H1 (cell line): Measurements from ENCODE around the gene REG1B. TPM values are rescaled to one million over a fixed set of nuclear protein-coding genes. Genes with fewer than 3 reads are reported as not detected.

ENCODE experiments used
- CTCF ChIA-PET: fragments of 300-600 bp; sonication (Branson Sonifier 250); formaldehyde crosslinking; loops from one replicate; lab custom pipeline; 2021; ENCODE audit not compliant: partially characterized antibody; lab: Charles Lee
- POLR2A ChIA-PET: fragments of 300-600 bp; sonication (Branson Sonifier 250); formaldehyde crosslinking; loops from one replicate; lab custom pipeline; 2021; ENCODE audit warnings: inconsistent platforms; ENCODE audit not compliant: partially characterized antibody; lab: Charles Lee
- DNase-seq, 2 experiments: peaks; one replicate each; pipeline versions ENCODE4 v3.0.0 to v3.0.0-alpha.2; 2010 to 2022; ENCODE audit warnings: low spot score in 2 of 2, low read depth in 1 of 2, mixed read lengths in 1 of 2
- FAIRE-seq: peaks from 2 replicates; lab custom pipeline; 2011; peaks lifted over from hg19 to GRCh38; lab: Jason Lieb, UNC
- H2AFZ ChIP-seq: 2 replicates; pipeline ENCODE4 v1.8.1; 2012; ENCODE audit warnings: low read length, inconsistent platforms
- H2AK5ac ChIP-seq: 2 replicates; pipeline ENCODE4 v1.6.1; 2013; ENCODE audit warnings: low read depth, low read length
- H2BK120ac ChIP-seq: replicated peaks from 2 replicates; pipeline ENCODE3; 2013; ENCODE audit warnings: low read depth, low read length, inconsistent platforms
- H2BK12ac ChIP-seq: 2 replicates; pipeline ENCODE4 v1.6.1; 2013; ENCODE audit warnings: low read depth, low read length
- H2BK15ac ChIP-seq: 2 replicates; pipeline ENCODE4 v1.6.1; 2013; ENCODE audit warnings: low read length
- H2BK20ac ChIP-seq: 2 replicates; pipeline ENCODE4 v1.6.1; 2013; ENCODE audit warnings: low read length
- H2BK5ac ChIP-seq: 2 replicates; pipeline ENCODE4 v1.6.1; 2013; ENCODE audit warnings: low read depth, low read length
- H3K14ac ChIP-seq: 2 replicates; pipeline ENCODE4 v1.6.1; 2013; ENCODE audit warnings: inconsistent platforms; ENCODE audit not compliant: insufficient read length
- H3K18ac ChIP-seq: 2 replicates; pipeline ENCODE4 v1.6.1; 2013; ENCODE audit warnings: low read length; ENCODE audit errors: extremely low read depth
- H3K23ac ChIP-seq: 2 replicates; pipeline ENCODE4 v1.6.1; 2013; ENCODE audit warnings: inconsistent platforms; ENCODE audit not compliant: insufficient read length
- H3K23me2 ChIP-seq: 2 replicates; pipeline ENCODE4 v1.6.1; 2013; ENCODE audit warnings: low read depth, low read length
- H3K27ac ChIP-seq: 2 replicates; pipeline ENCODE4 v1.6.1; 2011; ENCODE audit warnings: low read depth, low read length, inconsistent platforms
- H3K27me3 ChIP-seq, 4 experiments: replicated peaks in 1 of 4; 1 replicate in 1 of 4; 2 replicates in 3 of 4; pipeline versions ENCODE4 v1.6.1 to v1.8.1; 2011 to 2013; ENCODE audit warnings: low read length in 3 of 4, mild to moderate bottlenecking in 3 of 4, inconsistent platforms in 2 of 4, mixed read lengths in 2 of 4, moderate library complexity in 1 of 4; ENCODE audit not compliant: control insufficient read depth in 3 of 4, insufficient read depth in 3 of 4; ENCODE audit errors: extremely low read depth in 1 of 4
- H3K36me3 ChIP-seq, 4 experiments: 2 replicates each; pipeline versions ENCODE4 v1.6.1 to v1.8.1; 2011 to 2013; ENCODE audit warnings: mild to moderate bottlenecking in 4 of 4, low read length in 3 of 4, moderate library complexity in 2 of 4, control low read depth in 1 of 4, inconsistent platforms in 1 of 4; ENCODE audit not compliant: insufficient read depth in 4 of 4, control insufficient read depth in 2 of 4
- H3K4ac ChIP-seq: replicated peaks from 2 replicates; pipeline ENCODE3; 2013; ENCODE audit warnings: low read length, low read depth, mixed read lengths, inconsistent platforms; ENCODE audit not compliant: insufficient read length
- H3K4me1 ChIP-seq, 4 experiments: replicated peaks in 1 of 4; 1 replicate in 1 of 4; 2 replicates in 3 of 4; pipeline versions ENCODE4 v1.6.1 to v1.8.1; 2011 to 2013; ENCODE audit warnings: low read length in 3 of 4, inconsistent platforms in 2 of 4, mixed read lengths in 1 of 4; ENCODE audit not compliant: insufficient read depth in 4 of 4, control insufficient read depth in 3 of 4
- H3K4me2 ChIP-seq, 2 experiments: 2 replicates each; pipeline versions ENCODE4 v1.6.1 to v1.8.1; 2011 to 2013; ENCODE audit warnings: low read depth in 2 of 2, low read length in 2 of 2, control low read depth in 1 of 2, inconsistent platforms in 1 of 2, mild to moderate bottlenecking in 1 of 2; ENCODE audit not compliant: insufficient read depth in 1 of 2
- H3K4me3 ChIP-seq, 4 experiments: fragments of 200-600, 300-600 bp in 1 of 4; sonication (generic), shearing (Covaris generic), sonication (Bioruptor Twin) in 1 of 4; 2 replicates each; pipeline versions ENCODE4 v1.5.1 to v1.8.1; 2011 to 2016; ENCODE audit warnings: low read length in 4 of 4, low read depth in 3 of 4, control low read depth in 2 of 4, inconsistent platforms in 2 of 4, mild to moderate bottlenecking in 2 of 4, mixed read lengths in 1 of 4, moderate library complexity in 1 of 4; ENCODE audit not compliant: insufficient read depth in 2 of 4; ENCODE audit errors: extremely low read depth in 1 of 4
- H3K56ac ChIP-seq: replicated peaks from 2 replicates; pipeline ENCODE3; 2013; ENCODE audit warnings: low read depth, mild to moderate bottlenecking, mixed read lengths, low read length, inconsistent platforms; ENCODE audit not compliant: insufficient read length
- H3K79me1 ChIP-seq: 2 replicates; pipeline ENCODE4 v1.6.1; 2013; ENCODE audit warnings: low read depth, low read length, control low read depth
- H3K79me2 ChIP-seq, 2 experiments: 2 replicates each; pipeline versions ENCODE4 v1.6.1 to v1.8.1; 2012 to 2013; ENCODE audit warnings: low read length in 2 of 2, mild to moderate bottlenecking in 2 of 2, inconsistent platforms in 1 of 2; ENCODE audit not compliant: insufficient read depth in 2 of 2, control insufficient read depth in 1 of 2
- H3K9ac ChIP-seq, 4 experiments: replicated peaks in 1 of 4; 1 replicate in 1 of 4; 2 replicates in 3 of 4; pipeline versions ENCODE4 v1.6.1 to v1.8.1; 2011 to 2013; ENCODE audit warnings: low read depth in 3 of 4, low read length in 3 of 4, control low read depth in 2 of 4, mild to moderate bottlenecking in 2 of 4, moderate library complexity in 2 of 4, inconsistent platforms in 1 of 4; ENCODE audit errors: extremely low read depth in 1 of 4
- H3K9me3 ChIP-seq, 2 experiments: 2 replicates each; pipeline versions ENCODE4 v1.6.1 to v1.8.1; 2012 to 2013; ENCODE audit warnings: mild to moderate bottlenecking in 2 of 2, moderate library complexity in 2 of 2, control low read depth in 1 of 2, inconsistent platforms in 1 of 2, low read depth in 1 of 2, low read length in 1 of 2, mixed read lengths in 1 of 2; ENCODE audit not compliant: insufficient read depth in 2 of 2
- H4K20me1 ChIP-seq, 2 experiments: replicated peaks in 1 of 2; 2 replicates each; pipeline versions ENCODE3 to v1.8.1; 2011 to 2013; ENCODE audit warnings: inconsistent platforms in 2 of 2, low read length in 2 of 2, mild to moderate bottlenecking in 1 of 2; ENCODE audit not compliant: insufficient read depth in 2 of 2, control insufficient read depth in 1 of 2
- H4K5ac ChIP-seq: 2 replicates; pipeline ENCODE4 v1.6.1; 2013; ENCODE audit warnings: low read length, low read depth, mixed read lengths, inconsistent platforms; ENCODE audit not compliant: insufficient read length
- H4K8ac ChIP-seq: 2 replicates; pipeline ENCODE4 v1.8.0; 2013; ENCODE audit warnings: mild to moderate bottlenecking, moderate library complexity, low read length, inconsistent platforms; ENCODE audit not compliant: insufficient read depth; ENCODE audit errors: extremely low read depth
- H4K91ac ChIP-seq: replicated peaks from 2 replicates; pipeline ENCODE3; 2013; ENCODE audit warnings: low read length, mixed read lengths, inconsistent platforms; ENCODE audit not compliant: insufficient read length
- CHD1 ChIP-seq: IDR thresholded peaks from 2 replicates; pipeline ENCODE4 v1.6.1; 2012; ENCODE audit warnings: low read depth, low read length, improper control_type of control experiment
- WGBS, 2 experiments: shearing (Covaris generic) in 1 of 2; methylation state at CpG; one replicate each; pipeline versions ENCODE4 v1.1.6 to v1.1.7; 2013 to 2015; ENCODE audit warnings: low lambda C conversion rate in 2 of 2, mixed read lengths in 2 of 2, inconsistent platforms in 1 of 2, low coverage in 1 of 2, missing lambda C conversion rate in 1 of 2; ENCODE audit not compliant: insufficient replicate concordance in 2 of 2, insufficient coverage in 1 of 2, insufficient read length in 1 of 2; ENCODE audit errors: extremely low coverage in 1 of 2, missing lambda C conversion rate in 1 of 2; 5-methylcytosine and 5-hydroxymethylcytosine counted together
- long read RNA-seq, 2 experiments: library from RNA in 1 of 2; library from capped mRNA in 1 of 2; stranded (forward); transcript quantifications; one replicate each; pipeline ENCODE4 v2.0.0, GENCODE V29; 2021; ENCODE audit warnings: inconsistent platforms in 1 of 2
- polyA minus RNA-seq, 3 experiments: library from RNA; depleted of rRNA, polyadenylated mRNA; stranded (reverse); fragments of >200 nt; gene quantifications; 1 replicate in 2 of 3; 2 replicates in 1 of 3; pipeline ENCODE4 v1.2.3, GENCODE V29; 2011
- polyA plus RNA-seq, 7 experiments: library from polyadenylated mRNA; depleted of rRNA in 3 of 7; stranded (reverse) in 5 of 7; unstranded in 2 of 7; fragments of >200 nt in 5 of 7; fragments of 200-250 nt in 2 of 7; gene quantifications; 1 replicate in 5 of 7; 2 replicates in 1 of 7; 4 replicates in 1 of 7; pipeline versions ENCODE4 v1.2.1 to v1.2.3, GENCODE V29; 2011 to 2013; ENCODE audit warnings: missing spikeins in 2 of 7, mixed read lengths in 2 of 7
- total RNA-seq: library from RNA; stranded (reverse); fragmentation: NEBNext Ultra II Directional; extraction: Animal tissue kit (Norgen Biotek cat#: 25700); gene quantifications from 2 replicates; pipeline ENCODE4 v1.2.1, GENCODE V29; 2021

Gene REG1B, protein sequence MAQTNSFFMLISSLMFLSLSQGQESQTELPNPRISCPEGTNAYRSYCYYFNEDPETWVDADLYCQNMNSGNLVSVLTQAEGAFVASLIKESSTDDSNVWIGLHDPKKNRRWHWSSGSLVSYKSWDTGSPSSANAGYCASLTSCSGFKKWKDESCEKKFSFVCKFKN
- not detected in 2 replicates for total RNA-seq
- polyA plus RNA-seq (2011; rRNA removed): not detected in 2 replicates
- not detected for polyA plus RNA-seq (2011; cell fraction: cytosol; rRNA removed)
- not detected for polyA plus RNA-seq (2011; cell fraction: nucleus; rRNA removed)
- polyA plus RNA-seq (2012, experiment 1 of 2): not detected in 4 replicates
- polyA plus RNA-seq (2012, experiment 2 of 2): not detected
- not detected for polyA plus RNA-seq (2013, experiment 1 of 2)
- not detected for polyA plus RNA-seq (2013, experiment 2 of 2)
- not detected in 2 replicates for polyA minus RNA-seq (2011; rRNA and poly(A)+ RNA removed)
- polyA minus RNA-seq (2011; cell fraction: cytosol; rRNA and poly(A)+ RNA removed): not detected
- polyA minus RNA-seq (2011; cell fraction: nucleus; rRNA and poly(A)+ RNA removed): not detected
- long read RNA-seq, experiment 1: 0 reads
- long read RNA-seq, experiment 2: 0 reads

DNA sequence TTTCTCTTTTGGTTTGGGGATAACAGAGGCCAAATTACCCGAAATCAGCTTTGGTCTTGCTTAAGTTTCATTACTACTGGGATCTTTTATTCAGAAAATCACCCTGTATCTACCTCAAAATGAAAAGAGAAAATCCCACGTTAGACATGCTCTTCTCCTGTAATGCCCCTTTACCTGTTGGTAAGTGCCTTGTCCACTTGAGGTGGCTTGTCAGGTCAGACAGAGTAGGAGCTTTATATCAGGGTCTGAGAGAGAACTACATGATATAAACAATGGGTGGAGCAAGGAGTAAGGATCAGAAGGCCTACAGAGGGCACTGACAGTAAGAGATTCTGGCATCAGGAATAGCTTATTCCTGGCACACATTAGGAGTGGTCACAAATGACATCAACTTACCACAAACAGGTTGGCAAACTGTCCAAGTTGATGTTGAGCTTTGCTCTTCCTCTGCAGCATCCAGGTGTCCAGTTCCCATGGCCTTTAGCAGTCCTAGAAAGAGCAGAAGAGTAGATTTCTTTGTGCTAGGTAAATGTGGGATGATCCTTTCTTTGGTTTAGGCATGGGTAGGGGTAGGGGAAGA, at the start of gene REG1B:
Gene REG1B (minus strand): TSS at position 209 of the 580 bp plus-strand sequence. CDS start 381 bp downstream, outside the sequence.
- no peaks in the 10 kb centered on the region for H3K27me3 ChIP-seq
- H3K9me3 ChIP-seq: 0 out of 4 replicates have a peak, but pooled peaks cover 0 to 2% of the 10 kb centered on the region in 2 experiments
- H3K36me3 ChIP-seq: no peaks in the 10 kb centered on the region
- no peaks in the 10 kb centered on the region for H3K79me1 ChIP-seq
- no peaks in the 10 kb centered on the region for H3K23me2 ChIP-seq
- no peak within 1 kb of the TSS for H3K23ac ChIP-seq
- H3K27ac ChIP-seq: no peak within 1 kb of the TSS
- H2BK5ac ChIP-seq: no peak within 1 kb of the TSS
- no peak within 1 kb of the TSS for H2BK15ac ChIP-seq
- no peaks in the 10 kb centered on the region for H4K20me1 ChIP-seq
- H4K5ac ChIP-seq: no peak within 1 kb of the TSS
- 94% methylated on average over 2 of the region's 2 CpGs; no CpG with 5 or more reads in 1 of the 2 experiments for WGBS, 2 experiments
- no peak within 1 kb of the TSS for H2AK5ac ChIP-seq
- H2BK12ac ChIP-seq: no peak within 1 kb of the TSS
- H3K4me2 ChIP-seq: no peak within 1 kb of the TSS
- no peak within 1 kb of the TSS for H3K14ac ChIP-seq
- 0 out of 7 replicates have a peak, but pooled peaks cover 0 to 3% (median 1%) of the 10 kb centered on the region in 4 experiments for H3K4me1 ChIP-seq
- no peak within 1 kb of the TSS for H4K8ac ChIP-seq
- H3K18ac ChIP-seq: no peak within 1 kb of the TSS
- POLR2A ChIA-PET: no interaction called here
- H2BK20ac ChIP-seq: no peak within 1 kb of the TSS
- H3K4me3 ChIP-seq: no peak within 1 kb of the TSS
- DNase-seq: no peak
- no peak for FAIRE-seq
- H3K4ac ChIP-seq: no peak within 1 kb of the TSS
- TF ChIP-seq CHD1: no peak
- no peak within 1 kb of the TSS for H4K91ac ChIP-seq
- H2BK120ac ChIP-seq: no peak within 1 kb of the TSS
- no peaks in the 10 kb centered on the region for H3K79me2 ChIP-seq
- no peak within 1 kb of the TSS for H3K9ac ChIP-seq
- CTCF ChIA-PET: interaction anchor here (1.3 to 1.9 kb wide), 3 partner anchors 11 to 767 kb away, joined by 3 to 6 read pairs (median 5); no protein-coding TSS in a partner anchor
- no peak within 1 kb of the TSS for H2AFZ ChIP-seq
- H3K56ac ChIP-seq: no peak within 1 kb of the TSS
